Fibroblast of mammary gland (primary cell): ENCODE measurements around the gene SYT8.

ENCODE experiments used
- DNase-seq: peaks from one replicate; pipeline ENCODE4 v3.0.0-alpha.2; 2010; ENCODE audit warnings: low read depth
- H3K4me3 ChIP-seq: 2 replicates; pipeline ENCODE4 v1.5.1; 2011; ENCODE audit warnings: low read depth, mild to moderate bottlenecking, low read length, moderate library complexity; ENCODE audit not compliant: control insufficient read depth
- TF ChIP-seq, protein P1 (sequence below): conservative IDR thresholded peaks from 2 replicates; pipeline ENCODE4 v1.5.1; 2011; ENCODE audit warnings: low read depth, low read length, inconsistent platforms; ENCODE audit not compliant: control insufficient read depth, insufficient read depth

SYT8 gene

DNA sequence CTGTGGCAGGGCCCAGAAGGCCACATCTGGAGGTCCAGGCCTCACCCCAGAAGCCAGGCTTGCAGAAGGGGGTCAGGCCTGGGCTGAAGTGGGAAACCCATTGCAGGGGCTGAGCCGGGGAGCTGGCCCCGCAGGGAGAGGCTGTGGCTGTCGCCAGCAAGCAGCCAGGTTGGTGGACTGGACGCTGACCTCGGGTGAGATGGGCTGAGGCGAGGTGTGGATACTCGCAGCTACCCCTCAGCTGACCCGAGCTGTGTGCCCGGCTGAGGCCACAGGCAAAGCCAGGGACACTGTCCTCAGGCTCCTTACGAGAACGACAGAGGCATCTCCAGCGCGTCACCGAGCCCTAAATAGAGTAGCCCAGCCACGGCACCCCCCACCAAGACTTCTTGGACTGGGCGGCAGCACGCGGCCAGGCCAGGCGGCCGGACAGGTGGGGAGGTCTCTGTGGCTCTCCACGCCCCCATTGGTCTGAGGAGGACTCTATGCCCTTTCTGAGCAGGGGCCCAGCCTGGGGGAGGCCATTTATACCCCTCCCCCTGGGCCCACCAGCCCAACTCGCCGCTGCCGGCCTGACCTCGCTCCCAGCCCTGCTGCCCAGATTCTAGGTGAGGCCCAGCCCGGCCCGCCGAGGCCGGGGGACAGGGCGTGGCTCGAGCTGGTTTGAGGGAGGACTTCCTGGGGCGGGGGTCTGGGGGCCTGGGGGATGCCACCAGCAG is 3.8 kb downstream of the SYT8 start, which contains the start of gene TNNI2:
TNNI2 (plus strand) TSS at position 556 of the 719 bp plus-strand sequence. CDS start 716 bp downstream, outside the sequence.
- TF ChIP-seq, protein P1, sequence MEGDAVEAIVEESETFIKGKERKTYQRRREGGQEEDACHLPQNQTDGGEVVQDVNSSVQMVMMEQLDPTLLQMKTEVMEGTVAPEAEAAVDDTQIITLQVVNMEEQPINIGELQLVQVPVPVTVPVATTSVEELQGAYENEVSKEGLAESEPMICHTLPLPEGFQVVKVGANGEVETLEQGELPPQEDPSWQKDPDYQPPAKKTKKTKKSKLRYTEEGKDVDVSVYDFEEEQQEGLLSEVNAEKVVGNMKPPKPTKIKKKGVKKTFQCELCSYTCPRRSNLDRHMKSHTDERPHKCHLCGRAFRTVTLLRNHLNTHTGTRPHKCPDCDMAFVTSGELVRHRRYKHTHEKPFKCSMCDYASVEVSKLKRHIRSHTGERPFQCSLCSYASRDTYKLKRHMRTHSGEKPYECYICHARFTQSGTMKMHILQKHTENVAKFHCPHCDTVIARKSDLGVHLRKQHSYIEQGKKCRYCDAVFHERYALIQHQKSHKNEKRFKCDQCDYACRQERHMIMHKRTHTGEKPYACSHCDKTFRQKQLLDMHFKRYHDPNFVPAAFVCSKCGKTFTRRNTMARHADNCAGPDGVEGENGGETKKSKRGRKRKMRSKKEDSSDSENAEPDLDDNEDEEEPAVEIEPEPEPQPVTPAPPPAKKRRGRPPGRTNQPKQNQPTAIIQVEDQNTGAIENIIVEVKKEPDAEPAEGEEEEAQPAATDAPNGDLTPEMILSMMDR, result no peak
- DNase-seq, result no peak
- no peak within 1 kb of the TSS for H3K4me3 ChIP-seq

- TF ChIP-seq, protein P1, result no peak
- no peak for DNase-seq
- no peak overlapping the region for H3K4me3 ChIP-seq
Observed at GRCh38 chr11:1839204-1839923, 4.6 kb downstream of the SYT8 start.

DNA sequence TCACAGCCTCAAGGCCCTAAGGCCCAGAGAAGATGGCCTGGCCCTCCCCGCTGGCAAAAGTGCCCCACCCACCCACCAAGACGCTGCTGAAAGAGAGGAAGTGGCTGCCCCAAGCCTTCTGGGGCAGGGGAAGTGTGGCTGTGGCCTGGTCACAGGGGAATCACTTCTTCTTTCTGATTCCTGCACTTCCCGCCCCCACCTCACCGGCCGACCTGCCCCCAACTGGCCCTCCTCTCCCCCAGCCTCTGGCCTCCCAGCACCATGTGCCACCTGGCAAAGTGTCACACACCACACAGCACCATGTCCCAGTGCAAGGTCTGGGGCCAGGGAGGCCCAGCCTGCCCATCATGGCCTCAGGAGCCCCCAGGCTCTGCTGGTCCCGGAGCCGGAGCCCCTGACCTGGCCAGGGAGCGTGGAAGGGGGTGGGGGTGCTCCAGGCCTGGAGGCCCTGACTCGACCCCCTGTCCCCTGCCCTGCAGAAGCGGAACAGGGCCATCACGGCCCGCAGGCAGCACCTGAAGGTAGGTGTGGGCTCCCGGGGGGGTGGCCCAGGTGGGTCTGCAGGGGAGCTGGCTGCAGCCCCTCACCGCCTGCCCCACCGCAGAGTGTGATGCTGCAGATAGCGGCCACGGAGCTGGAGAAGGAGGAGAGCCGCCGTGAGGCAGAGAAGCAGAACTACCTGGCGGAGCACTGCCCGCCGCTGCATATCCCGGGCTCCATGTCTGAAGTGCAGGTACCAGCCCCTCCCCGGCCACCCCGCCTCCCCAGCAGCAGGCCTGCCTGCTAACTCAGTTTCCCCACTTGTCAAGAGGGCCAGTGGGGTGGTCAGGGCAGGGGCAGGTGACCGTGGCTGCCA is 5.4 kb downstream of the SYT8 start:
- TF ChIP-seq, protein P1, result no peak
- H3K4me3 ChIP-seq, result no peak overlapping the region
- no peak for DNase-seq

DNA sequence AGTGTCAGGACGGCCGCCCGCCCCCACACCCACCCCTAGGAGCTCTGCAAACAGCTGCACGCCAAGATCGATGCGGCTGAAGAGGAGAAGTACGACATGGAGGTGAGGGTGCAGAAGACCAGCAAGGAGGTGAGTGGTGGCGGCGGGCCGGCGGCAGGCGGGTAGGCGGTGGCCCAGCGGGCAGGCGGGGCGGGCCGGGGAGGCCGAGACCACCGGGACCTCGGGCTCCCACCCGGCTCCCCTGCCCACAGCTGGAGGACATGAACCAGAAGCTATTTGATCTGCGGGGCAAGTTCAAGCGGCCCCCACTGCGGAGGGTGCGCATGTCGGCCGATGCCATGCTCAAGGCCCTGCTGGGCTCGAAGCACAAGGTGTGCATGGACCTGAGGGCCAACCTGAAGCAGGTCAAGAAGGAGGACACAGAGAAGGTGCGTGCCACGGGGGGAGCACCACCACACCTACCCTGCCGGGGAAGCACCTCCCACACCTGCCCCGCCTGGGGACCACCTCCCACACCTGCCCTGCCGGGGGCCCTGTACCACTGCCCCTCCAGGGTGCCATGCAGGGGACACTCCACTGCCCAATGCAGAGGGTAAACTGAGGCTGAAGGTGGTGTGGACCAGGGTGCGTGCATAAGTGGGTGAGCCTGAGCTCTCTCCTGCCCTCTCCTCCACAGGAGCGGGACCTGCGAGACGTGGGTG is 6.1 kb downstream of the SYT8 start:
- no peak overlapping the region for H3K4me3 ChIP-seq
- no peak for DNase-seq
- TF ChIP-seq, protein P1, result no peak

DNA sequence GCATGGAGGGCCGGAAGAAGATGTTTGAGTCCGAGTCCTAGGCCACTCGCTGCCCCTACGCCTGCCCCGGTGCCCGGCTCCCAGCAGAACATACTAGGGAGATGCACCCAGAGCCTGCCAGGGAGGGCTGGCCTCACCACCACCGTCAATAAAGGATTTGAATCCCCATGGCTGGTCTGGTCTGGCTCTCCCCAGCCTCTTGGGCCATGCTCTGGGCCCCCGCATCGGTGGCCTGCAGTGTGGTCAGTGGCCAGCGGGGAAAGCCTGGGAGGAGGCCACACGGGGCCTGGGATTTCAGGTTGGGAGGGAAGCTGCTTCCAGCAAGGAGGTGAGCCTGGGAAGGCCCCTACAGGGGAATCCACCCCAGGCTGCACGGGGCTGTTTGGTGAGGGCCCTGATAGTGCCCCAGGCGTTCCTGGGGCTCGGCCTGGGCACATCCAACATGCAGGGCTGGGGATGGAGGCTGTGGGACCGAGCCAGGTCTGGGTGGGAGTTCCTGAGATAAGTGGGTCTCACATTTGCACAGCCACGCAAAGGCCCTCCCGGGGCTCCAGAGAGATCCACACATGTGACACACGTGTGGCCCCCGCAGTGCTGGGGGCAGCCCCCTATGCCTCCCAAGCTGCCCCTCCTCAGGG is 6.8 kb downstream of the SYT8 start:
- no peak for DNase-seq
- H3K4me3 ChIP-seq, result no peak overlapping the region

More for the DNA sequence above, 6.8 kb downstream of the SYT8 start:
- TF ChIP-seq, protein P1, result no peak
